Upper lobe of right lung (tissue), 1 donor: ENCODE measurements around the gene GOLGA6A. TPM values are rescaled to one million over a fixed set of nuclear protein-coding genes. Genes with fewer than 3 reads are reported as not detected.
A peak's percentile ranks its signal among the peaks of the same experiment; 100 is the strongest.
"Not testable (repeated sequence)": the region's sequence is repeated elsewhere in the genome, so short reads cannot be mapped to it uniquely, and the experiment has no call there.

Source experiments
- ATAC-seq: fragments of 200-7000 bp; cut with Tn5 transposase; one replicate; pipeline ENCODE4 v1.9.1; 2020; ENCODE audit warnings: mild to moderate bottlenecking, moderate library complexity
- DNase-seq: peaks from one replicate; pipeline ENCODE4 v3.0.0-alpha.2; 2020
- H3K27ac ChIP-seq: fragments of 200-600 bp; one replicate; pipeline ENCODE4 v1.8.0; 2022
- H3K27me3 ChIP-seq: fragments of 200-600 bp; one replicate; pipeline ENCODE4 v1.8.0; 2022; ENCODE audit warnings: mild to moderate bottlenecking
- H3K36me3 ChIP-seq: fragments of 200-600 bp; one replicate; pipeline ENCODE4 v1.8.0; 2022
- H3K4me1 ChIP-seq: fragments of 200-600 bp; one replicate; pipeline ENCODE4 v1.8.0; 2022
- H3K4me3 ChIP-seq: fragments of 200-600 bp; one replicate; pipeline ENCODE4 v1.8.0; 2022; ENCODE audit warnings: mild to moderate bottlenecking
- H3K9me3 ChIP-seq: fragments of 200-600 bp; one replicate; pipeline ENCODE4 v1.8.0; 2022
- CTCF ChIP-seq: fragments of 200-600 bp; IDR thresholded peaks from one replicate; pipeline ENCODE4 v1.8.0; 2022; ENCODE audit warnings: antibody characterized with exemption
- intact Hi-C: fragments of 100-400 bp; cut with DNase I; formaldehyde crosslinking; loops from one replicate; pipeline ENCODE4 v1.11.0; 2022
- total RNA-seq: library from RNA; stranded (reverse); fragmentation: NEBNext Ultra II Directional; extraction: Animal tissue kit (Norgen Biotek cat#: 25700); gene quantifications from one replicate; pipeline ENCODE4 v1.2.1, GENCODE V29; 2021
- donor health status: DM: no; HTN: yes; CAD: no; lungs with severe emphysema.

The GOLGA6A gene
- total RNA-seq, 1 donor from 2014 or later: not detected

- Histone ChIP-seq H3K4me1 (peaks cover 43% of the 10 kb centered on the region), H3K9me3 (no peaks in the 10 kb centered on the region), H3K4me3 (no peak overlapping the region), H3K27ac (no peak overlapping the region), H3K36me3 (no peaks in the 10 kb centered on the region), H3K27me3 (no peaks in the 10 kb centered on the region)
- no peak for TF ChIP-seq CTCF
- DNase-seq (no peak), ATAC-seq (no peak)
- intact Hi-C loops: no loop called here
These were observed 28.8 kb downstream of the GOLGA6A start for GRCh38 chr15:74053517-74053916.

GRCh38 chr15:74052271-74053260 is 29.8 kb downstream of the GOLGA6A start:
- H3K36me3 ChIP-seq, intact Hi-C loops: not testable (repeated sequence)

GRCh38 chr15:74050556-74051234 is 31.7 kb downstream of the GOLGA6A start:
- no peak for ATAC-seq
- TF ChIP-seq CTCF: no peak
- no peaks in the 10 kb centered on the region for H3K27me3 ChIP-seq
- H3K9me3 ChIP-seq: no peaks in the 10 kb centered on the region
- no peak for DNase-seq
- H3K4me1 ChIP-seq: peaks cover 56% of the 10 kb centered on the region
- peak overlapping the region; percentile 80 for H3K27ac ChIP-seq
- intact Hi-C loops: no loop called here
- H3K36me3 ChIP-seq: no peaks in the 10 kb centered on the region
- H3K4me3 ChIP-seq: no peak overlapping the region

More at GRCh38 chr15:74052271-74053260, 29.8 kb downstream of the GOLGA6A start:
- not testable (repeated sequence) for ATAC-seq, H3K27me3 ChIP-seq, H3K9me3 ChIP-seq, H3K4me3 ChIP-seq, DNase-seq
- Histone ChIP-seq H3K27ac (peak overlapping the region; percentile 80), H3K4me1 (peaks cover 53% of the 10 kb centered on the region)

GRCh38 chr15:74050127-74050526 is 32.2 kb downstream of the GOLGA6A start:
- TF ChIP-seq CTCF: no peak
- no peak for ATAC-seq
- Histone ChIP-seq H3K4me1 (peaks cover 56% of the 10 kb centered on the region), H3K27me3 (no peaks in the 10 kb centered on the region), H3K27ac (peak overlapping the region; percentile 51), H3K9me3 (no peaks in the 10 kb centered on the region), H3K36me3 (no peaks in the 10 kb centered on the region), H3K4me3 (no peak overlapping the region)
- no peak for DNase-seq
- intact Hi-C loops: no loop called here

GRCh38 chr15:74046275-74046674 is 36.1 kb downstream of the GOLGA6A start:
- Histone ChIP-seq H3K4me3 (no peak overlapping the region), H3K27ac (no peak overlapping the region), H3K36me3 (peaks cover 19% of the 10 kb centered on the region), H3K4me1 (peaks cover 50% of the 10 kb centered on the region), H3K9me3 (no peaks in the 10 kb centered on the region), H3K27me3 (no peaks in the 10 kb centered on the region)
- DNase-seq (no peak), ATAC-seq (no peak)
- intact Hi-C loops: no loop called here
- TF ChIP-seq CTCF: no peak
